HCEC 1CT (cell line): Measurements from ENCODE around the gene SRY.
"Not testable (repeated sequence)": the region's sequence is repeated elsewhere in the genome, so short reads cannot be mapped to it uniquely, and the experiment has no call there.

ENCODE experiments used
- DNase-seq: peaks from one replicate; pipeline ENCODE4 v3.0.0-alpha.2; 2017

Gene SRY

GRCh38 chrY:2787600-2787999 lies at the start of gene SRY:
Gene SRY (minus strand): TSS chrY:2787682. CDS start chrY:2787603, 79 bp downstream.
- no peak for DNase-seq

GRCh38 chrY:2837078-2837477 lies 49.6 kb upstream of the SRY start:
- no peak for DNase-seq

DNA sequence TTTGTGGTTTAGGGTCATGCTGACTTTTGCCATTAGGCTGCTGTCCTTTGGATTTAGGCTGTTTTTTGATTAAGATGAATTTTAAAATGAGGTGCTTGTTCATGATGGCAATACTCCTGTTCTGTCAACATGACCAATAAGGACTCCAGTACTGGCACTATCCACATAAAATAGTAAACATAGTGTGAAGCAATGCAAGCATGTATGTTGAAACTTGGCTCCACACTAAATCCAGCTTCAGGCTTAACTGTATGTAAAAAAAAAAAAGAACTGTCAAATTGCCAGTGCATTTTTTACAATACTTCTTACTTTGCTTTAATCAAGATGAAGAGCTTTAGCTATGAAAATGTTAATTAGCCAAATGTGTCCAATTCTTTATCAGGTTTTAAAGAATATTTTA lies 47.7 kb upstream of the SRY start:
- DNase-seq: no peak

DNA sequence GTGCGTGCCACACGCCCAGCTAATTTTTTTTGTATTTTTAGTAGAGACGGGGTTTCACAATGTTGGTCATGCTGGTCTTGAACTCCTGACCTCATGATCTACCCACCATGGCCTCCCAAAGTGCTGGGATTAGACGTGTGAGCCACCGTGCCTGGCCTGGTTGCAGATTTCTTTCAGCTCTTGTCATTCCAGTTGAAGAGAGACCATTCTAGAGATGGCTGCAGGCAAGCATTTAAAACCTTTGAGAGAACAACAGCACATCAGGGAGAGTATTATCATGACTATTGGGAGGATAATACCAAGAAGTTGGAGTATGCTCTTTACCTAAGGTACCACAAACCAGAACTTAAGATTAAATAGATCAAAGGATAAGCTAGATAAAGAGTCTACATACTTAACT lies 41.0 kb upstream of the SRY start:
- no peak for DNase-seq

GRCh38 chrY:2824471-2824870 lies 37.0 kb upstream of the SRY start:
- DNase-seq: no peak

DNA sequence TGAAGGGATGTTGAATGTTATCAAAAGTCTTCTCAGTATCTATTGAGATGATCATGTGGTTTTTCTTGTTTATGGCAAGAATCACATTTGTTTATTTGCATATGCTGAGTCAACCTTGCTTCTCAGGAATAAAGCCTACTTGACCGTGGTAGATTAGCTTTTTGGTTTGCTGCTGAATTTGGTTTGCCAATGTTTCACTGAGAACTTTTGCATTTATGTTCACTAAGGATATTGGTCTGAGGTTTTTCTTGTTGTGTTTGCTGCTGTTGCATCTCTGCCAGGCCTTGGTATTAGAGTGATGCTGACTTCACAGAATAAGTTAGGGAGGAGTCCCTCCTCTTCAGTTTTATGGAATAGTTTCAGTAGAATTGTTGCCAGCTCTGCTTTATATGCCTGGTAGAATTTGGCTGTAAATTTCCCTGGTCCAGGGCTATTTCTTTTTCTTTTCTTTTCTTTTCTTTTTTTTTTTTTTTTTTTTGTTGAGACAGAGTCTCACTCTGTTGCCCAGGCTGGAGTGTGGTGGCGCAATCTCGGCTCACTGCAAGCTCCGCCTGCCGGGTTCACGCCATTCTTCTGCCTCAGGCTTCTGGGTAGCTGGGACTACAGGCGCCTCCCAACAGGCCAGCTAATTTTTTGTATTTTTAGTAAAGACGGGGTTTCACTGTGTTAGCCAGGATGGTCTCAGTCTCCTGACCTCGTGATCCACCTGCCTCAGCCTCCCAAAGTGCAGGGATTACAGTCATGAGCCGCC lies 29.8 kb upstream of the SRY start:
- DNase-seq: not testable (repeated sequence)

GRCh38 chrY:2800246-2800645 lies 12.8 kb upstream of the SRY start:
- DNase-seq: no peak

- DNase-seq: no peak
Observed at GRCh38 chrY:2797991-2798390, 10.5 kb upstream of the SRY start.

GRCh38 chrY:2796977-2797523 lies 9.6 kb upstream of the SRY start:
- no peak for DNase-seq

DNA sequence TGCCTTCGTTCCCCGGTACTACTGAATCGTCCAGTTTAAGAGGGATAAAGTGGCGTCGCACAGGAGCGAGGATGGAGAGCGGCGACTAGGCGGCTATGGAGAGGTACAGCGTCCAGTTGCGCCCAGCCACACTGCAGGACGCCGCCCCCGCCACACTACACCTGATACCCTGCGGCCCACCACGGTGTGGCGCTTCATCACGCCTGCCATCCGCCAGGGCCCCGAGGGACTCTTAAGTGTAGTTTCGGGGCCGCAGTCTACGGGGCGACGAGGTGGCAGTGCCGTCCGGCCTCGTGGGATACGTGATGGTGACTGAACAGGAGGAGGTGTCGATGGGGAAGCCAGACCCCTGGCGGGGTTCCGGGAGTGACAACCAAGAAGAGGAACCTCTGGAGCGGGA lies 2.3 kb upstream of the SRY start:
- DNase-seq: no peak

- no peak for DNase-seq
Observed at GRCh38 chrY:2786876-2787512, 488 bp downstream of the SRY start.
